B cell (primary cell): Measurements from ENCODE around the gene ELMO1. TPM values are rescaled to one million over a fixed set of nuclear protein-coding genes. Genes with fewer than 3 reads are reported as not detected.

Source experiments
- ATAC-seq: fragments of 200-7000 bp; cut with Tn5 transposase; one replicate; pipeline ENCODE4 v1.10.0; 2021; ENCODE audit warnings: low read depth, mild to moderate bottlenecking, moderate number of reproducible peaks, moderate library complexity
- CTCF ChIA-PET: fragments of 350-600 bp; sonication (Branson Sonifier 250); formaldehyde crosslinking; loops from one replicate; lab custom pipeline; 2021; ENCODE audit warnings: antibody characterized with exemption, inconsistent platforms; lab: Charles Lee
- POLR2A ChIA-PET: fragments of 350-600 bp; sonication (Branson Sonifier 250); formaldehyde crosslinking; loops from one replicate; lab custom pipeline; 2021; ENCODE audit warnings: antibody characterized with exemption; lab: Charles Lee
- DNase-seq: peaks from one replicate; pipeline ENCODE4 v3.0.0; 2013
- H2AFZ ChIP-seq: 2 replicates; pipeline ENCODE4 v1.6.1; 2012; ENCODE audit warnings: mild to moderate bottlenecking, low read depth, low read length; ENCODE audit not compliant: insufficient read depth, poor library complexity, severe bottlenecking
- H3K27ac ChIP-seq, 2 donors: 1 replicate in 1 of 2; 2 replicates in 1 of 2; pipeline ENCODE4 v1.5.1; 2012 to 2013; ENCODE audit warnings: low read length in 2 of 2, mild to moderate bottlenecking in 2 of 2, moderate library complexity in 1 of 2
- H3K27me3 ChIP-seq, 4 experiments: fragments of 200-600 bp in 1 of 4; sonication (generic) in 1 of 4; replicated peaks in 1 of 4; 1 replicate in 2 of 4; 2 replicates in 2 of 4; pipeline versions ENCODE4 v1.6.1 to v1.7.0; 2013 to 2016; ENCODE audit warnings: low read length in 3 of 4, mild to moderate bottlenecking in 2 of 4, mixed read lengths in 1 of 4, moderate library complexity in 1 of 4; ENCODE audit not compliant: insufficient read depth in 4 of 4, control insufficient read depth in 3 of 4; ENCODE audit errors: control extremely low read depth in 1 of 4
- H3K36me3 ChIP-seq, 2 experiments: replicated peaks in 1 of 2; 1 replicate in 1 of 2; 2 replicates in 1 of 2; pipeline versions ENCODE4 v1.6.1 to v1.7.1; 2013; ENCODE audit warnings: low read length in 1 of 2; ENCODE audit not compliant: insufficient read depth in 2 of 2, control insufficient read depth in 1 of 2; ENCODE audit errors: control extremely low read depth in 1 of 2, extremely low read depth in 1 of 2
- H3K4me1 ChIP-seq, 2 donors: fragments of 200-600 bp in 1 of 2; sonication (generic) in 1 of 2; 1 replicate in 1 of 2; 2 replicates in 1 of 2; pipeline versions ENCODE4 v1.5.1 to v1.6.1; 2013 to 2017; ENCODE audit warnings: low read length in 2 of 2; ENCODE audit not compliant: control insufficient read depth in 2 of 2, insufficient read depth in 2 of 2
- H3K4me2 ChIP-seq: replicated peaks from 2 replicates; pipeline ENCODE3; 2012; ENCODE audit warnings: mild to moderate bottlenecking, low read depth, low read length; ENCODE audit not compliant: poor library complexity, severe bottlenecking
- H3K4me3 ChIP-seq, 5 experiments: fragments of 200-600 bp in 1 of 5; sonication (generic) in 1 of 5; 1 replicate in 3 of 5; 2 replicates in 2 of 5; pipeline versions ENCODE4 v1.5.1 to v1.7.0; 2011 to 2016; ENCODE audit warnings: low read length in 4 of 5, mild to moderate bottlenecking in 4 of 5, low read depth in 2 of 5, control low read depth in 1 of 5, moderate library complexity in 1 of 5; ENCODE audit not compliant: insufficient read depth in 1 of 5; ENCODE audit errors: control extremely low read depth in 1 of 5, extremely low read depth in 1 of 5
- H3K79me2 ChIP-seq: fragments of 200-600 bp; sonication (generic); one replicate; pipeline ENCODE4 v1.6.0; 2016; ENCODE audit warnings: low read length; ENCODE audit not compliant: control insufficient read depth, insufficient read depth
- H3K9ac ChIP-seq: fragments of 200-600 bp; sonication (generic); 2 replicates; pipeline ENCODE4 v1.6.1; 2017; ENCODE audit warnings: mild to moderate bottlenecking, low read length, moderate library complexity
- H3K9me3 ChIP-seq, 3 donors: one replicate each; pipeline versions ENCODE4 v1.6.1 to v1.7.1; 2013; ENCODE audit warnings: low read length in 2 of 3; ENCODE audit not compliant: control insufficient read depth in 2 of 3, insufficient read depth in 1 of 3; ENCODE audit errors: control extremely low read depth in 1 of 3
- H4K20me1 ChIP-seq: 2 replicates; pipeline ENCODE4 v1.6.0; 2012; ENCODE audit warnings: mild to moderate bottlenecking, low read length; ENCODE audit not compliant: insufficient read depth, control insufficient read depth, poor library complexity, severe bottlenecking
- H3K27ac Mint-ChIP-seq: one replicate; pipeline ENCODE4 v1.8.0; 2021; ENCODE audit warnings: mixed read lengths
- H3K27me3 Mint-ChIP-seq: one replicate; pipeline ENCODE4 v1.8.0; 2021; ENCODE audit warnings: mixed read lengths
- H3K4me1 Mint-ChIP-seq: one replicate; pipeline ENCODE4 v1.8.0; 2021; ENCODE audit warnings: mixed read lengths
- H3K4me3 Mint-ChIP-seq: one replicate; pipeline ENCODE4 v1.8.0; 2021; ENCODE audit warnings: mixed read lengths
- H3K9me3 Mint-ChIP-seq: one replicate; pipeline ENCODE4 v1.8.0; 2022; ENCODE audit warnings: mixed read lengths; ENCODE audit not compliant: insufficient read depth
- CTCF ChIP-seq: fragments of 200-600 bp; IDR thresholded peaks from one replicate; pipeline ENCODE4 v1.8.0; 2022; ENCODE audit warnings: antibody characterized with exemption, mild to moderate bottlenecking
- EZH2 ChIP-seq: IDR thresholded peaks from 2 replicates; pipeline ENCODE4 v1.6.1; 2012; ENCODE audit warnings: borderline replicate concordance, low read depth, mild to moderate bottlenecking, moderate library complexity, low read length; ENCODE audit not compliant: insufficient read depth, poor library complexity, severe bottlenecking
- WGBS: methylation state at CpG from one replicate; pipeline ENCODE4 v1.1.5; 2013; ENCODE audit warnings: missing lambda C conversion rate; ENCODE audit not compliant: insufficient coverage; 5-methylcytosine and 5-hydroxymethylcytosine counted together
- intact Hi-C: fragments of 100-400 bp; cut with micrococcal nuclease; formaldehyde crosslinking; loops from one replicate; pipeline ENCODE4 v1.10.0; 2022
- polyA plus RNA-seq: library from polyadenylated mRNA; depleted of rRNA; stranded (reverse); fragments of >200 nt; gene quantifications from 2 replicates; pipeline ENCODE4 v1.2.3, GENCODE V29; 2012
- total RNA-seq, 2 donors: library from RNA; stranded (reverse); fragments of 120-200 nt in 1 of 2; gene quantifications; 1 replicate in 1 of 2; 2 replicates in 1 of 2; pipeline versions ENCODE4 v1.2.3 to v1.2.4, GENCODE V29; 2013 to 2022

Gene ELMO1
- total and polyA plus RNA-seq, 2 donors (not counting 1 experiment from before 2014, with no cell fraction given) = 44.7 to 177 TPM

GRCh38 chr7:37439653-37440026 is 9.0 kb downstream of the ELMO1 start:
- Histone ChIP-seq H3K27me3 (no peaks in the 10 kb centered on the region), H3K9ac (no peak overlapping the region), H2AFZ (no peak overlapping the region), H3K9me3 (peaks cover 0 to 4% (median 0%) of the 10 kb centered on the region in 3 donors), H3K4me1 (peaks cover 23 to 25% of the 10 kb centered on the region in 2 donors), H3K79me2 (peaks cover 90% of the 10 kb centered on the region), H3K27ac (no peak overlapping the region), H3K4me2 (no peak overlapping the region), H4K20me1 (peaks cover 42% of the 10 kb centered on the region), H3K36me3 (peaks cover 0 to 3% of the 10 kb centered on the region in 2 experiments), H3K4me3 (no peak overlapping the region)
- Mint-ChIP-seq H3K27me3 (no peaks in the 10 kb centered on the region), H3K27ac (no peak overlapping the region), H3K4me1 (peaks cover 59% of the 10 kb centered on the region), H3K4me3 (no peak overlapping the region), H3K9me3 (no peaks in the 10 kb centered on the region)
- ChIA-PET POLR2A (no interaction called here), CTCF (interaction anchor here (1.1 kb wide), 1 partner anchor 205 kb away, joined by 4 read pairs; no protein-coding TSS in a partner anchor)
- 100% methylated on average over 1 of the region's 1 CpG for WGBS
- no peak for TF ChIP-seq CTCF
- no peak for TF ChIP-seq EZH2
- intact Hi-C loops = no loop called here
- DNase-seq (no peak), ATAC-seq (no peak)

- no peak overlapping the region for H3K4me3 Mint-ChIP-seq
- H3K4me3 ChIP-seq = no peak overlapping the region
- H3K4me1 ChIP-seq = peaks cover 23 to 25% of the 10 kb centered on the region in 2 donors
- H3K4me2 ChIP-seq = no peak overlapping the region
- no peak for TF ChIP-seq EZH2
- TF ChIP-seq CTCF = no peak
- H3K4me1 Mint-ChIP-seq = peaks cover 58% of the 10 kb centered on the region
- no peak overlapping the region for H2AFZ ChIP-seq
- intact Hi-C loops = no loop called here
- WGBS = 91% methylated on average over 4 of the region's 4 CpGs
- no peak overlapping the region for H3K27ac ChIP-seq
- peaks cover 40% of the 10 kb centered on the region for H4K20me1 ChIP-seq
- H3K9me3 Mint-ChIP-seq = no peaks in the 10 kb centered on the region
- H3K36me3 ChIP-seq = peaks cover 0 to 3% of the 10 kb centered on the region in 2 experiments
- H3K27ac Mint-ChIP-seq = no peak overlapping the region
- no peaks in the 10 kb centered on the region for H3K9me3 ChIP-seq
- no peaks in the 10 kb centered on the region for H3K27me3 Mint-ChIP-seq
- POLR2A ChIA-PET = interaction anchor here (0.7 kb wide), 1 partner anchor 1635 kb away, joined by 3 read pairs; no protein-coding TSS in a partner anchor
- no peak for DNase-seq
- no peak overlapping the region for H3K9ac ChIP-seq
- no peak for ATAC-seq
- CTCF ChIA-PET = interaction anchor here (1.0 to 1.1 kb wide), 2 partner anchors 9 to 204 kb away, joined by 3 to 4 read pairs; no protein-coding TSS in a partner anchor
- peaks cover 91% of the 10 kb centered on the region for H3K79me2 ChIP-seq
- H3K27me3 ChIP-seq = no peaks in the 10 kb centered on the region
Observed at GRCh38 chr7:37438906-37439652, 9.6 kb downstream of the ELMO1 start.
